K562 (cell line): ENCODE results near the gene EBI3. TPM values are rescaled to one million over a fixed set of nuclear protein-coding genes. Genes with fewer than 3 reads are reported as not detected.
A peak's percentile ranks its signal among the peaks of the same experiment; 100 is the strongest.

ENCODE experiments used
- ATAC-seq: fragments of 200-7000 bp; cut with Tn5 transposase; 3 replicates; pipeline ENCODE4 v1.9.1; 2020; ENCODE audit warnings: moderate library complexity
- BruUV-seq: library from RNA; stranded (reverse); fragments of 400-500 nt; replicated peaks from 2 replicates; lab custom pipeline; 2021; lab: Mats Ljungman, UMichigan
- CTCF ChIA-PET: fragments of 300-600 bp; formaldehyde crosslinking; extraction: SDS; loops from one replicate; lab custom pipeline; 2021; ENCODE audit warnings: low intra/inter-chr PET ratio; lab: Yijun Ruan, JAX
- POLR2A ChIA-PET: fragments of 300-600, 350-650 bp; sonication (Branson Sonifier 250); formaldehyde crosslinking; extraction: SDS; loops from one replicate; lab custom pipeline; 2021; ENCODE audit warnings: antibody characterized with exemption, inconsistent platforms; lab: Yijun Ruan, JAX
- DNase-seq, 4 experiments: peaks; one replicate each; pipeline versions ENCODE4 v3.0.0 to v3.0.0-alpha.2; 2011 to 2018; ENCODE audit warnings: low spot score in 3 of 4, mixed read lengths in 3 of 4; ENCODE audit errors: extremely low read depth in 1 of 4
- FAIRE-seq: peaks from 2 replicates; lab custom pipeline; 2011; peaks lifted over from hg19 to GRCh38; lab: Jason Lieb, UNC
- H2AFZ ChIP-seq: 2 replicates; pipeline ENCODE4 v1.6.0; 2011; ENCODE audit warnings: low read depth, low read length, control low read depth, inconsistent platforms
- H3K27ac ChIP-seq: fragments of 200-600 bp; 3 replicates; pipeline ENCODE4 v1.8.0; 2011; ENCODE audit warnings: low read depth, mild to moderate bottlenecking, control low read depth, inconsistent platforms, low read length, moderate library complexity, mixed read lengths; ENCODE audit errors: extremely low read depth
- H3K27me3 ChIP-seq, 2 experiments: fragments of 300-600 bp in 1 of 2; 2 replicates in 1 of 2; 3 replicates in 1 of 2; pipeline versions ENCODE4 v1.6.0 to v1.8.0; 2011; ENCODE audit warnings: inconsistent platforms in 2 of 2, low read length in 2 of 2, mild to moderate bottlenecking in 1 of 2, mixed read lengths in 1 of 2, moderate library complexity in 1 of 2; ENCODE audit not compliant: control insufficient read depth in 2 of 2, insufficient read depth in 2 of 2
- H3K36me3 ChIP-seq: fragments of 300-600 bp; 3 replicates; pipeline ENCODE4 v1.8.0; 2011; ENCODE audit warnings: mild to moderate bottlenecking, low read length, inconsistent platforms; ENCODE audit not compliant: control insufficient read depth, insufficient read depth
- H3K4me1 ChIP-seq, 2 experiments: fragments of 200-600 bp in 1 of 2; replicated peaks in 1 of 2; 2 replicates in 1 of 2; 3 replicates in 1 of 2; pipeline versions ENCODE4 v1.5.1 to v1.8.0; 2011; ENCODE audit warnings: inconsistent platforms in 2 of 2, low read length in 2 of 2, mild to moderate bottlenecking in 1 of 2, mixed read lengths in 1 of 2, moderate library complexity in 1 of 2; ENCODE audit not compliant: control insufficient read depth in 2 of 2, insufficient read depth in 2 of 2
- H3K4me2 ChIP-seq: 2 replicates; pipeline ENCODE4 v1.6.1; 2011; ENCODE audit warnings: low read length, control low read depth, inconsistent platforms, mixed read lengths; ENCODE audit not compliant: insufficient read depth
- H3K4me3 ChIP-seq: fragments of 200-600 bp; sonication (generic), shearing (Covaris generic); 2 replicates; pipeline ENCODE4 v1.5.1; 2016; ENCODE audit warnings: control low read depth, inconsistent platforms
- H3K79me2 ChIP-seq: fragments of 200-600 bp; 3 replicates; pipeline ENCODE4 v1.8.0; 2011; ENCODE audit warnings: low read length, inconsistent platforms; ENCODE audit not compliant: control insufficient read depth, insufficient read depth
- H3K9ac ChIP-seq, 2 experiments: 2 replicates each; pipeline versions ENCODE4 v1.6.0 to v1.6.1; 2011; ENCODE audit warnings: low read depth in 2 of 2, low read length in 2 of 2, control low read depth in 1 of 2, inconsistent platforms in 1 of 2, mild to moderate bottlenecking in 1 of 2, mixed read lengths in 1 of 2; ENCODE audit not compliant: insufficient read depth in 1 of 2
- H3K9me1 ChIP-seq: one replicate; pipeline ENCODE4 v1.6.0; 2011; ENCODE audit warnings: inconsistent platforms, mild to moderate bottlenecking, low read length, moderate library complexity; ENCODE audit not compliant: control insufficient read depth, insufficient read depth
- H3K9me3 ChIP-seq: replicated peaks from 2 replicates; pipeline ENCODE4 v1.5.1; 2011; ENCODE audit warnings: low read depth, low read length, inconsistent platforms; ENCODE audit not compliant: control insufficient read depth, insufficient read depth
- H4K20me1 ChIP-seq: replicated peaks from 2 replicates; pipeline ENCODE4 v1.6.1; 2011; ENCODE audit warnings: low read length, inconsistent platforms, mixed read lengths; ENCODE audit not compliant: control insufficient read depth, insufficient read depth
- ATF1 ChIP-seq, 2 experiments: fragments of 450-650 bp in 1 of 2; IDR thresholded peaks; 2 replicates each; pipeline ENCODE4 v1.6.1; 2016; ENCODE audit warnings: missing compliant biosample characterization in 1 of 2, missing genetic modification characterization in 1 of 2
- ELF1 ChIP-seq: fragments of 200-800 bp; sonication (Bioruptor generic); IDR thresholded peaks from 2 replicates; pipeline ENCODE4 v1.6.1; 2016; ENCODE audit warnings: missing genetic modification characterization, missing compliant biosample characterization
- HDAC1 ChIP-seq, 2 experiments: fragments of 450-650 bp; IDR thresholded peaks; 2 replicates each; pipeline ENCODE4 v1.6.1; 2016 to 2017; ENCODE audit warnings: inconsistent platforms in 1 of 2, mild to moderate bottlenecking in 1 of 2, moderate library complexity in 1 of 2
- SIN3A ChIP-seq, 2 experiments: fragments of 150-350 bp in 1 of 2; IDR thresholded peaks; 2 replicates each; pipeline ENCODE4 v1.6.1; 2011 to 2016; ENCODE audit warnings: borderline replicate concordance in 2 of 2, low read depth in 2 of 2, low read length in 2 of 2, mild to moderate bottlenecking in 2 of 2, moderate library complexity in 2 of 2; ENCODE audit not compliant: control insufficient read depth in 1 of 2
- UBTF ChIP-seq, 2 experiments: IDR thresholded peaks; 2 replicates each; pipeline ENCODE4 v1.6.1; 2012; ENCODE audit warnings: improper control_type of control experiment in 2 of 2, low read depth in 2 of 2, low read length in 2 of 2, borderline replicate concordance in 1 of 2
- ZNF551 ChIP-seq: fragments of 250-450 bp; sonication (Bioruptor Pico); IDR thresholded peaks from 2 replicates; pipeline ENCODE4 v1.5.0; 2021; ENCODE audit warnings: mild to moderate bottlenecking, moderate library complexity
- WGBS: fragments of 100-300 bp; shearing (Covaris generic); methylation state at CpG from one replicate; pipeline ENCODE4 v1.1.6; 2016; ENCODE audit warnings: low coverage, mixed read lengths; ENCODE audit not compliant: insufficient coverage; ENCODE audit errors: missing lambda C conversion rate; 5-methylcytosine and 5-hydroxymethylcytosine counted together
- in situ Hi-C: fragments of 300-500 bp; cut with MboI; formaldehyde crosslinking; loops from 4 replicates; pipeline ENCODE4 v1.15.0; 2018; ENCODE audit warnings: inconsistent platforms, mixed read lengths
- intact Hi-C: fragments of 100-400 bp; cut with micrococcal nuclease; formaldehyde crosslinking; loops from 2 replicates; pipeline ENCODE4 v1.14.2; 2022
- polyA plus RNA-seq, 8 experiments: library from polyadenylated mRNA; depleted of rRNA in 4 of 8; stranded (reverse) in 5 of 8; unstranded in 3 of 8; fragments of >200 nt; fragmentation: Nextera tagmentation in 2 of 8; fragmentation: Illumina TruSeq in 1 of 8; extraction: Ambion mirVana in 2 of 8; extraction: Trizol in 1 of 8; gene quantifications; 2 replicates each; pipeline versions ENCODE4 v1.2.1 to v1.2.3, GENCODE V29; 2011 to 2014; ENCODE audit warnings: inconsistent platforms in 1 of 8, missing spikeins in 1 of 8
- total RNA-seq, 7 experiments: library from RNA; depleted of rRNA in 6 of 7; stranded (reverse); fragments of >200 nt in 6 of 7; fragmentation: Illumina TruSeq in 2 of 7; extraction: Trizol in 2 of 7; gene quantifications; 2 replicates each; pipeline versions ENCODE4 v1.2.1 to v1.2.3, GENCODE V29; 2011 to 2021; ENCODE audit warnings: low replicate concordance in 1 of 7
- TF ChIP-seq, protein P1 (sequence below): fragments of 450-650 bp; IDR thresholded peaks from 2 replicates; pipeline ENCODE4 v1.6.1; 2016

EBI3 gene
- total and polyA plus RNA-seq, 9 of the 15 experiments (the other 6 are each of a cell fraction or from before 2014, with no cell fraction given), result 0.08 to 0.35 (median 0.22) TPM; not detected in 6

DNA sequence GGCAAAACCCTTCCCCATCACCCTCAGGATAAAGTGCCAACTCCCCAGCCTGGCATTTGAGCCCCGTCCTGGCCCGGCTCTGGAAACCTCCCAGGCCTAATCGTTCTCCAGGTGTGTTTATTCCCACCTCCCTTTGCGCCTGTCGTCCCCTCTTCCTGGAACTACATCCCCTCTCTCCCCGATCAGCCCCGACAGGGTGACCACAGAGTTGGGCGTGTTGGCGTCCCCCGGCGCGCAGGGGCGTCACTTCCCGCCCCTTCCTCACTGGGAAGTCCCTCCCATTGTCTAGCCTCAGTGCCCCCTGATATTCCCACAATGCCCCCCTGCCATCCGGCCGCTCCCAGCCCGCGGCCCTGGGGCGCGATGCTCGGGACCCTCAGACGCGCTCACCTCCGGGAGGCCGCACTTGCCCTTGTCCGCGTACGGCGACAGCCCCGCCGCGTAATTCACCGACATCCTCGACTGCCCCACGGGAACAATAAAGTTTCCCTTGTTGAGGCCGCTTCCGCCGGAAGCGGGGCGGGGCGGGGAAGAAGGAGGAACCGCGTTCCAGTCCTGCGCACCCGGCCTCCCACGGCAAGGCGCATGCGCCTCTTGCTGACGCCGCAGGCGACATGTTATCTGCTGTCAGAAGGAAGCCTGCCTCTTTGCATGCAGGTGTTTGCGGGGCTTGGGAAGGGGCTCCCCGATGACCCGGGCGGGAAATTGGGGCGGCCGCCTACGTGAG lies 47.1 kb upstream of the EBI3 start, which contains the start of the genes ANKRD24 and SIRT6:
ANKRD24 (plus strand) TSS at position 606 of the 727 bp plus-strand sequence. CDS start 3,737 bp downstream, outside the sequence.
SIRT6 (minus strand) TSS at position 480 of the 727 bp plus-strand sequence; CDS start at position 456, 24 bp downstream.
- H3K27ac ChIP-seq, result peak within 1 kb of the TSS; percentile 73
- peaks cover 24% of the 10 kb centered on the region; the same call in 1 of the 3 replicates for H3K36me3 ChIP-seq
- FAIRE-seq (peak; percentile 100), DNase-seq (peak; percentile 98 to 99 (median 99)), ATAC-seq (peak; percentile 83)
- H3K9me3 ChIP-seq, result no peaks in the 10 kb centered on the region
- intact Hi-C loops (loop anchor here (1.0 to 10.0 kb wide), 2 partner anchors 37 to 117 kb away; partner anchors contain the start of gene ZBTB7A), in situ Hi-C loops (no loop called here)
- no peaks in the 10 kb centered on the region for H3K27me3 ChIP-seq
- H3K79me2 ChIP-seq, result peaks cover 17% of the 10 kb centered on the region
- TSS peak; percentile 56 for BruUV-seq
- H3K9ac ChIP-seq, result peak within 1 kb of the TSS; percentile 88 to 96
- peaks cover 6% of the 10 kb centered on the region for H3K9me1 ChIP-seq
- peaks cover 17 to 49% of the 10 kb centered on the region in 2 experiments for H3K4me1 ChIP-seq
- H3K4me3 ChIP-seq, result peak within 1 kb of the TSS; percentile 84
- H2AFZ ChIP-seq, result peak within 1 kb of the TSS; percentile 96
- 1% methylated on average over 40 of the region's 58 CpGs for WGBS
- H4K20me1 ChIP-seq, result peaks cover 3% of the 10 kb centered on the region; the same call in 1 of the 2 replicates
- POLR2A ChIA-PET, result no interaction called here
- H3K4me2 ChIP-seq, result peak within 1 kb of the TSS; percentile 94
- CTCF ChIA-PET, result interaction anchor here (0.6 kb wide), 1 partner anchor 1349 kb away, joined by 3 read pairs; no protein-coding TSS in a partner anchor
- TF ChIP-seq ZNF551 (no peak), SIN3A (IDR thresholded peaks at IDR 0.05; ENCODE audit: borderline replicate concordance in 2 of 2, control insufficient read depth in 1 of 2, low read depth in 2 of 2, low read length in 2 of 2) (peak; percentile 73 to 85; a peak in 2 of 4 replicates), ELF1 (tag) (peak; percentile 82), ATF1 (CRISPR knock-in tag; IDR thresholded peaks at IDR 0.05) (0 out of 2 replicates have a peak, but pooled peaks have one; percentile 32), ATF1 (tag; IDR thresholded peaks at IDR 0.05) (peak; percentile 89), UBTF (IDR thresholded peaks at IDR 0.05; ENCODE audit: borderline replicate concordance in 1 of 2, low read depth in 2 of 2, low read length in 2 of 2) (peak in 1 of 2 experiments; percentile 66; a peak in 1 of 4 replicates), HDAC1 (IDR thresholded peaks at IDR 0.05) (peak in 1 of 2 experiments; percentile 65; a peak in 1 of 4 replicates)
- TF ChIP-seq, protein P1, sequence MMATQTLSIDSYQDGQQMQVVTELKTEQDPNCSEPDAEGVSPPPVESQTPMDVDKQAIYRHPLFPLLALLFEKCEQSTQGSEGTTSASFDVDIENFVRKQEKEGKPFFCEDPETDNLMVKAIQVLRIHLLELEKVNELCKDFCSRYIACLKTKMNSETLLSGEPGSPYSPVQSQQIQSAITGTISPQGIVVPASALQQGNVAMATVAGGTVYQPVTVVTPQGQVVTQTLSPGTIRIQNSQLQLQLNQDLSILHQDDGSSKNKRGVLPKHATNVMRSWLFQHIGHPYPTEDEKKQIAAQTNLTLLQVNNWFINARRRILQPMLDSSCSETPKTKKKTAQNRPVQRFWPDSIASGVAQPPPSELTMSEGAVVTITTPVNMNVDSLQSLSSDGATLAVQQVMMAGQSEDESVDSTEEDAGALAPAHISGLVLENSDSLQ, result peak; percentile 82
